A204.1 (cell line): ENCODE measurements around the gene MAPK9.
"Not testable (repeated sequence)": the region's sequence is repeated elsewhere in the genome, so short reads cannot be mapped to it uniquely, and the experiment has no call there.

Experiments used
- FAIRE-seq: peaks from 2 replicates; lab custom pipeline; 2012; peaks lifted over from hg19 to GRCh38; lab: Jason Lieb, UNC

The MAPK9 gene

DNA sequence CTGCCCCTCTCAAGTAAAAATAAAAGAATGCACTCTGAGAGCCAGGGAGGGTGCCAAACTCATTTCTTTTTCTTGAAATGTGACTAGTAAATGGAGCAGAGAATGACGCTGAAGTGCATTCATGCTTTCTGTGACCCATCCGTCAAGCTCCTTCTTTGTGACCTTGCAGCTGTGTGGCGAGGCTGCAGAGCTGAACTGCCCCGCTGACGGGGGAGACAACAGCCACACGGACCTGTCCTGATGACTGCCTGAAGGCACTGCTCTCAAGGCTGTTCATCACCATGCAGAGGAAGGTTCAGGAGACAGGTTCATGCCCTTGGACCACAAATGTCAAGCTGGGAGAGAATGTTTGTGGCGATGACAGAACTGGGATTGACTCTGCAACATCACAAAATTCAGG, 61.9 kb downstream of the MAPK9 start:
- FAIRE-seq, result no peak

- FAIRE-seq, result no peak
Measured at GRCh38 chr5:180222056-180222455, 69.8 kb downstream of the MAPK9 start.

DNA sequence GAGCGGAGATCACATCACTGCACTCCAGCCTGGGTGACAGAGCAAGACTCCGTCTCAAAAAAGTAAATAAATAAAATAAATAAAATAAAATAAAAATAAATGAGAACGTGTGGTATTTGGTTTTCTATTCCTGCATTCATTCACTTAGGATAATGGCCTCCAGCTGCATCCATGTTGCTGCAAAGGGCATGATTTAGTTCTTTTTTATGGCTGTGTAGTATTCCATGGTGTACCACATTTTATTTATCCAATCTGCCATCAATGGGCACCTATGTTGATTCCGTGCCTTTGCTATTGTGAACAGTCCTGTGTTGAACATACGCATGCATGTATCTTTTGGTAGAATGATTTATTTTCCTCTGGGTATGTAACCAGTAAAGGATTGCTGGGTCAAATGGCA, 74.1 kb downstream of the MAPK9 start:
- no peak for FAIRE-seq

DNA sequence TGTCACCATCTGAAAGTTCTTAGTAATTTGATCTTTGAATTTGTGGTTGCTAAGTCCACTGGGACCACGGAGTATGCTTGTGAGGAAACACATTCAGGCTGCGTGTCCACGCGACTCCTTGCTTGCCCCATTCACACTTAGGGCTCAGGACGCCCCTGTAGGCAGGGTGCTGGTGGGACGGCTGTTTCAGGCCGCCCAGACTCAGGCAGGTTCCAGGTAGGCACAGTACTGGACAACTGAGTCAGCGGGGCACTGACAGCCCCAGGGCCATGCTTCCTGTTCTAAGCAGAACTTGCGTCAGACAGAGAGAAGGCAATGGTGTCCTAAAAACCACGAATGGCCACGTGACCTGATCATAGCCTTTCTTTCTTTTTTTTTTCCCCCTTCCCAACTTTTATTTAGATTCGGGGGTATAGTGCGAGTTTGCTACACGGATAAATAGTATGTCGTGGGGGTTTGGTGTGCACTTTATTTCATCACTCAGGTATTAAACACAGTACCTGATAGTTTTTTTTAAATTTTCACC, 75.2 kb downstream of the MAPK9 start:
- FAIRE-seq, result no peak

DNA sequence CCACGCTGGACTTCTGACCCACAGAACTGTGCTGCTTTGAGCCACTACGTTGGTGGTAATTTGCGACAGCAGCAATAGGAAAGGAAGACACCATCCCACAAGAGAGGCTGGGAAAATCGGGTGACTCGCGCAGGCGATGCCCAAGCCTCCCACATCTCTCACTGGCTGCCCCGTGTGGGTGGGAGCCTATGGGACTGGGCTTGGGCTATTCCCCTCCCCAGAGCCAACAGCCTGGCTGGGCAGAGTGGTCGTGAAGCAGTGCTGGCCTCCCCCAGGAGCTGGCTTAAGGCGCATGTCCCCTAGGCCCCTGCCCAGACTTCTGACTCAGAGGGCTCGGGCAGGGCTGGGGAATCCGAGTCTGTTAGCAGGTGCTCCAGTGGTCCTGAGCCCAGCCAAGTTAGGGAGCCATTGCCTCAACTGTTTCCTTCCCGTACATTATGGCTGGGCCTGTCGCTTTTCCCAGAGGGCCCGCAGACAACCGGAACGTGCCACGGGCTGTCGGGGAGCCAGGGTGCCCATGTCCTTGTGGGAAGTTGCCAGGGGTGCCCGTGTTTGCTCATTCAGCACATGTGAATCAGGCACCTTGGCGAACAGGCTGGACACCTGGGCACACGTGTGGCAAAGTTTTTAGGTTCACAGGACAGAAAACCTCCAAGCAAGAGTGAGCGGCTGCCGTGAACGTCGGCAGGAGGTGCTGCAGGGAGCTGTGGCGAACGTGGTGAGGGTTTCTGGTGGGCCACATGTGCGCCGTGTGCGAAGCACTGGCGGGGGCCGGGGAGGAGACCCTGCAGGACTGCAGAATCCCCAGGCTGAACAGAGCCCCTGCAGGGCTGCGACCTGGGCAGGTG, 75.9 kb downstream of the MAPK9 start:
- no peak for FAIRE-seq

DNA sequence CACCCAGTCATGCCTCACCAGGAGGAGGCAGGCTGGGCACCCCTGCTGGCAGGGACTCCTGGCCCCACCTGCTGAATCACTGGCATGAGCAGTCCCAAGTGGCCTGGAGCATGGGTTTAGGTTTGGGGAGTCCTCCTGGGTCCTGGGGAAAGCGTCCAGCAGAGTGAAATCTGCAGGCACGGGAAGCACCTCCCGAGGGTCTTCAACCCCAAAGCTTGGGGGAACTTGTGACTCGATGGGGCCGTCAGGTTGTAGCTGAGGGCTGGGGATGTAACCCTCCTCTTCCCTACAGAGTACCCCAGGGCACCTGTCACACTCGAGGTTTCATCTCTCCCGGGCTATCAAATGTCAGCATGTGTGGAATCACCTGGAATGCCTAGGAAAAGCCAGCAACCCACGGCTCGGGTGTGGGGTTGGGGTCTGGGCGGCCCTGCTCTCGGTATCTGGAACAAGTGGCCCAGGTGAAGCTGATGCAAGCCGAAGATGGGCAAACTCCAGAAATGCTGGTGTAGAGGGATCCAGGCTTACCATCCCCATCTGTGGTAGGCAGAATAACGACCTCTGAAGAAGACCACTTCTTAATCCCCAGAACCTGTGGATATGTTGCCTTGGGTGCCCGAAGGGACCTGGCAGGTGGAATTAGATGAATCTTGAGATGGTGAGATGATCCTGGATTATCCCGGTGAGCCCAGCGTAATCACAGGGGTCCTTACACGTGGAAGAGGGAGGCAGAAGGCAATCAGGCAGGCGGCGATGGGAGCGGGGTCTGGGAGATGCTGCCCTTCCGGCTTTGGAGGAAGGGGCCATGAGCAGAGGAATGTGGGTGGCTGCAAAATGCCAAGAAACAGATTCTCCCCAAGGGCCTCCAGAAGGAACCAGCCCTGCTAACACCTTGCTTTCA, 76.8 kb downstream of the MAPK9 start:
- FAIRE-seq, result no peak

GRCh38 chr5:180213657-180214207, 78.2 kb downstream of the MAPK9 start:
- no peak for FAIRE-seq

DNA sequence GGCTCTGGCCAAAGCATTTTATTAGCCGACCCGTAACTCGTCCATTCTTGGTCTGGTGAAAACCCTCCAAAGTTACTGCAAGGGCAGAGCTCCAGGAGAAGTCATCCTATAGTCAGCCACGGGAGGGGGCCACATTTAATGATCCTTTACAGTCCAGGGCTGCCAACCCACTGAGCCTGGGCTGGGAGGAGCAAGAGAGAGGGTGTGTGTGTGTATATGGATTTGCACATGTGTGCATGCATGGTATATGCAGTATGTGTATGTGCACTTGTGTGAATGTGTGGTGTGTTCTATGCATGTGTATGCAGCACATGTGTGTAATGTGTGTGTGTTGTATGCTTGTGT, 78.7 kb downstream of the MAPK9 start:
- no peak for FAIRE-seq

DNA sequence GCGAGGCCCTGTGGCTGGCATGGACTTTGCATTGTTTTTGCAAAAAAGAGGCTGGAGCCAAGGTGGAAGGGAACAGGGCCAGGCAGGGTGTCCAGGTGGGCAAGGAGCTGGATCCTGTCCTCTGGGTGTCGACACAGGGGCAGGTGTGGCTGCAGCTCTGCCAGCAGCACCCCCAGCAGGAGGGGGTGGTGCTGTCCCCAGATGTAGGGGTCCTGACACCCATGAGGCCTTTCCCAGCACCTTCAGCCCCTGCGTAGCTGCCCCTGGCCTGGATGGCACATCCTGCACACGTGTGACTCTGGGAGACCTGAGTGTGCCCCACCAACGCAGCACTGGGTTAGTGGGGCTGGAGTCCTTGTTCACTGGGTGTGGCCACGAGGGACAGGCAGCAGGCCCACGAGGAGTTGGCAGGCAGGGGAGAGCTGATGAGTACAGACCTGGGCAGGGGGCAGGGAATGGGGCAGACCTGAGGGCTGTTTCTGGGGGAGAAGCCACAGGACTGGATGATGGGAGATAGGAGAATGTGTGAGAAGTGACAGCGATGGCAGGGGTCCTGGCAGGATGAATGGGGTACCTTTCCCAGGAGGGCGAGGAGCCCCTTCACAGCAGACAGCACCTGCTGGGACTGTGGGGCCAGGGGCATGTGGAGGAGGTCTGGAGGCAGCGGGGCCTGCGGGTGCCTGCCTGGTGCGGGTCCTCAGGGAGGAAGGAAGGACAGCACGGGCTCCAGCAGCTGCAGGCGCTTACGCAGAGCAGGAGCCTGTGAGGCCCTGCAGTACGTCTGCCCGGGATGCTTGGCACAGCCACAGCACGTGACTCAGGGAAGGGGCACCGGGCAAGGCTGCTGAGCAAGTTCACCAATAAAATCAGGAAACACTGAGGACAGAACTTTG, 79.3 kb downstream of the MAPK9 start:
- FAIRE-seq, result no peak

DNA sequence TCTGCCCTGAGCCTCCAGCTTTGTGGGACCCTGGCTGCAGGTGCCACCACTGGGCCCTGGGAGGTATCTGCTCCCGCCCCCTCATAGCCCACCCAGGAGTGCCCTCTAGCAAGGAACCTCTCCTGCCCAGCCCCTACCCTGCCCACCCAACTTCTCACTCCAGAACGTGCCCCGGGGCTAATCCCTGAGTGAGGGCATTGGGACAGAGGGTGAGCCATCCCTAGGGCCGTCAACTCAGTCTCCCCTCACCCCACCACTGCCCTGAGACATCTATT, 80.2 kb downstream of the MAPK9 start:
- no peak for FAIRE-seq

- no peak for FAIRE-seq
Measured at GRCh38 chr5:180210961-180211760, 80.7 kb downstream of the MAPK9 start.

DNA sequence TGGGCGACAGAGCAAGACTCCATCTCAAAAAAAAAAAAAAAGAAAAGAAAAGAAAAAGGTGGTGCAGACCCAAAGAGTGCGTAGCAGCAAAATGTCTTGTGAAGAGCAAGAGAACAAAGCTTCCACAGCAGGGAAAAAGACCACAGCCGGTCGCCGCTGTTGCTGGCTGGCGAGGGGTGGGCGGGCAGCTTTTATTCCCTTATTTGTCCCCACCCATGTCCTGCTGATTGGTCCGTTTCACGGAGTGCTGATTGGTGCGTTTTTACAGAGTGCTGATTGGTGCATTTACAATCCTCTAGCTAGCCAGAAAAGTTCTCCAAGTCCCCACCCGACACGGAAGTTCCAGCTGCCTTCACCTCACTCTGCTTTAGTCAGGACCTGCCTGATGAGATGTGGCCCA, 81.8 kb downstream of the MAPK9 start:
- not testable (repeated sequence) for FAIRE-seq

- no peak for FAIRE-seq
Measured at GRCh38 chr5:180209137-180209581, 82.7 kb downstream of the MAPK9 start, which contains the start of gene RASGEF1C. Gene RASGEF1C, minus strand, starts transcription at chr5:180209211. Its CDS starts 71,159 bp downstream, at chr5:180138052.

- no peak for FAIRE-seq
Measured at GRCh38 chr5:180208435-180209081, 83.3 kb downstream of the MAPK9 start.

GRCh38 chr5:180208038-180208434, 83.8 kb downstream of the MAPK9 start:
- FAIRE-seq, result no peak

GRCh38 chr5:180207593-180207992, 84.3 kb downstream of the MAPK9 start:
- FAIRE-seq, result no peak

DNA sequence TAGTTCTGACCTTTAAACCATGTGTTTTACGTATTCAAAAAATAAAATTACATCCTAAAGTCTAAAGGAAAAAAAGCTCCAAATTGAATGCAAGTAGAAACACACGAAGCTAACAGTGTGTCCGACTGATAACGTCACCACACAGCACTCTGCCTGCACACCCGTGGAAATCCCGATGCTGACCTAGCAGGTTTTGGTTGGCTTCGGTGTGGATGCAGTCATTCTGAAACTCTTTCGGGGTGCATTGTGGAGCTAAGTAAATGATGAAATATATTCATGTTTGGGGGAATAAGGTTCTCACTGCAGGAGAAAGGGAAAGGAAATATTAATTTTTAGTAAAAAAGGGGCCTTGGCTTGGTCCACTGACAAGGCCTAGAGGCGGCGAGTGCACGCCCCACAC, 84.9 kb downstream of the MAPK9 start:
- no peak for FAIRE-seq

DNA sequence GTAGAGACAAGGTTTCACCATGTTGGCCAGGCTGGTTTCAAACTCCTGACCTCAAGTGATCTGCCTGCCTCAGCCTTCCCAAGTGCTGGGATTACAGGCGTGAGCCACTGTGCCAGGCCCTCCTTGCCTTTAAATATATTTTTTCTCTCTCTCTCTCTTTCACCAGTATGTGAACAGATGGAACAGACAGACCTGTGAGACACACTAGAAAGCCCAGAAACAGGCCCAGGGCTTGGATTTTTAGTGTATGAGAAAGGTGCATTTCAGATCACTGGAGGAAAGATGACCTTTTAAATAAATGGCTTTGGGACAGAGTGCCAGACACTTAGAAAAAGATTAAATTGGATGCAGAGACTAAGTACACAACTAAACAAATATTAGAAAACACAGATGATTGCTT, 86.0 kb downstream of the MAPK9 start:
- no peak for FAIRE-seq

DNA sequence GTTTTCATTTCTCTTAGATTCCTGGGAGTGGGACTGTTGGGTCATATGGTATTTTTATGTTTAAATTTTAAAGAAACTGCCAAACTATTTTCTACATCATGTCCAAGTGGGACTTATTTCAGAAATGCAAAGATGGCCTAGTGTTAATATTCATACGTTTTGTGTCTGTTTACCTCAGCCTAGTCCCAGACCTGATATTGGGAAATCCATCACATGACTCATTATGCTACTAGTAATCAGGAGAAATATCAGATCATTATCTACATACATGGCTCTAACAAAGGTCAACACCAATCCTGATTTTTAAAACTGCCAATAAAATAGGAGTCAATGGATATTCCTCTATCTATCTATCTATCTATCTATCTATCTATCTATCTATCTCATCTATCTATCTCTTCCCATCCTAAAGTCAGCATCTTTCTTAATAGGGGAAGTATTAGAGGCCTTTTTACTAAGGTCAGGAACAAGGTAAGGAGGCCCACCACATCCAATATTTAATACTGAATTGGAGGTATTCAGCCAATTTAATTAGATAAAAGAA, 87.5 kb downstream of the MAPK9 start:
- FAIRE-seq, result no peak

DNA sequence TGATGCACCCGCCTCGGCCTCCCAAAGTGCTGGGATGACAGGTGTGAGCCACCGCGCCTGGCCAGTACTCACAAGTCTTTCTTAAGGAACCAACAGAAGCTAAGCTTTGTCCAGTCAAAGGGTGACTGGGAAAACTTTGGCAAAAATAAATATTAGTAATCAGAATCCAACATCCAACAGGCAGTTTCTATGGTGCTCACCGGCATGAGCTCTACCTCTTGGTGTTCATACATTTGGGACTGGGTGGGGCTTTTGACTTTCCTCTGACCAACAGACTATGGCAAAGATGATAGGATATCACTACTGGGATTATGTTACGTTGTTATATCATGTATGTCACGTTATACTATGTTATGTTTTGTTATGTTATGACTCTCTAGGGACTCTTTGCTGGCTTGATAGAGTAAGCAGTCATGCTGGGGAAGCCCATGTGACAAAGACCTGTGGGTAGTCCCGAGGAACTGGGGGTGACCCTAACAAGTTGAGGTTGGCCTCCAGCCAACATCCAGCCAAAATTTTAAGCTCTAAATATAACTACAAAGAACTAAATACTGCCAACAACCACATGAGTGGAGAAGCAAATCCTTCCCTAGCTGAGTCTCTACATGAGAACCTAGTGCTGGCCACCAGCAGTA, 88.8 kb downstream of the MAPK9 start:
- FAIRE-seq, result no peak
